IPS-NIHi7 (cell line): ENCODE results near the gene KDSR.

Experiments used
- DNase-seq: peaks from one replicate; pipeline ENCODE4 v3.0.0; 2012; ENCODE audit warnings: mixed read lengths; ENCODE audit errors: extremely low spot score

The KDSR gene

GRCh38 chr18:63322206-63322605 lies 44.8 kb downstream of the KDSR start:
- DNase-seq, result no peak

DNA sequence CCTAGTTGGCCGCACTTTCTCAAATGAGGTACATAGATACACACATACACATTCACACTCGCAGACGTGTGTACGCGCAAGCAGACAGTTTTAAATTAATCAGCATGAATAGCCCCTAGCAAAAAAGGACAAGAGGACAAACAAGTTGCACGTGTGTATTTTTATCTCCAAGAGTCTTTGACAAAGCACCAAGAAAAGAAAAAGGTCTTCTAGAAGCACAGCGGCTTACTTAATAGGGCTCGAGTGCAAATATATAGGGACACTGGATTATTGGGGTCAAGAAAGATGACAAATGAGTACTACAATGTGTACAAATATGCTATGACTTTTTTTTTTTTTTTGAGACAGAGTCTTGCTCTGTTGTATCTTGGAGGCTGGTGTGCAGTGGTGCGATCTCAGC lies 45.7 kb downstream of the KDSR start:
- DNase-seq, result no peak

- no peak for DNase-seq
Observed at GRCh38 chr18:63320975-63321265, 46.1 kb downstream of the KDSR start.

- DNase-seq, result peak; percentile 25
Observed at GRCh38 chr18:63320123-63320974, 46.7 kb downstream of the KDSR start.

- peak; percentile 72 for DNase-seq
Observed at GRCh38 chr18:63319383-63320122, 47.5 kb downstream of the KDSR start, which contains the start of gene BCL2. Gene BCL2, minus strand, starts transcription at chr18:63319769.

DNA sequence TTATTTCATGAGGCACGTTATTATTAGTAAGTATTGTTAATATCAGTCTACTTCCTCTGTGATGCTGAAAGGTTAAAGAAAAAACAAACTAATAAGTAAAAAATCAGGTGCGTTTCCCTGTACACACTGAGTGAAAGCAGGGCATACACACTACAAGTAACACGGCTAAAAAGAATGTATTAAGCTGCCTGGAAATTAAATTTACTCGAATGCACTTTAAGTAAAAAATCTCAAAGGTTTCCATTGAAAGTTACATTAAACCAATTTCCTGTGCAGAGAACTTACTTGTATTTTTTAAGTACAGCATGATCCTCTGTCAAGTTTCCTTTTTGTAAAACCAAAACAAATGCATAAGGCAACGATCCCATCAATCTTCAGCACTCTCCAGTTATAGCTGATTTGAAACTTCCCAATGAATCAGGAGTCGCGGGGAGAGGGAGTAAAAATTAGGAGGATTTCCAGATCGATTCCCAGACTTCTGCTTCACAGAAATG lies 48.1 kb downstream of the KDSR start:
- DNase-seq, result no peak

DNA sequence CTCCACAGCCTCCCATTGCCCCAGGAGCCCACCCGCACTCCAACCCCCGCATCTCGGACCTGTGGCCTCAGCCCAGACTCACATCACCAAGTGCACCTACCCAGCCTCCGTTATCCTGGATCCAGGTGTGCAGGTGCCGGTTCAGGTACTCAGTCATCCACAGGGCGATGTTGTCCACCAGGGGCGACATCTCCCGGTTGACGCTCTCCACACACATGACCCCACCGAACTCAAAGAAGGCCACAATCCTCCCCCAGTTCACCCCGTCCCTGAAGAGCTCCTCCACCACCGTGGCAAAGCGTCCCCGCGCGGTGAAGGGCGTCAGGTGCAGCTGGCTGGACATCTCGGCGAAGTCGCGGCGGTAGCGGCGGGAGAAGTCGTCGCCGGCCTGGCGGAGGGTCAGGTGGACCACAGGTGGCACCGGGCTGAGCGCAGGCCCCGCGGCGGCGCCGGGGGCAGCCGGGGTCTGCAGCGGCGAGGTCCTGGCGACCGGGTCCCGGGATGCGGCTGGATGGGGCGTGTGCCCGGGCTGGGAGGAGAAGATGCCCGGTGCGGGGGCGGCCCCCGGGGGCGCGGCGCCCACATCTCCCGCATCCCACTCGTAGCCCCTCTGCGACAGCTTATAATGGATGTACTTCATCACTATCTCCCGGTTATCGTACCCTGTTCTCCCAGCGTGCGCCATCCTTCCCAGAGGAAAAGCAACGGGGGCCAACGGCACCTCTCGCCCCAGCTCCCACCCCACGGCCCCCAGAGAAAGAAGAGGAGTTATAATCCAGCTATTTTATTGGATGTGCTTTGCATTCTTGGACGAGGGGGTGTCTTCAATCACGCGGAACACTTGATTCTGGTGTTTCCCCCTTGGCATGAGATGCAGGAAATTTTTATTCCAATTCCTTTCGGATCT lies 48.8 kb downstream of the KDSR start:
- DNase-seq, result peak; percentile 63

DNA sequence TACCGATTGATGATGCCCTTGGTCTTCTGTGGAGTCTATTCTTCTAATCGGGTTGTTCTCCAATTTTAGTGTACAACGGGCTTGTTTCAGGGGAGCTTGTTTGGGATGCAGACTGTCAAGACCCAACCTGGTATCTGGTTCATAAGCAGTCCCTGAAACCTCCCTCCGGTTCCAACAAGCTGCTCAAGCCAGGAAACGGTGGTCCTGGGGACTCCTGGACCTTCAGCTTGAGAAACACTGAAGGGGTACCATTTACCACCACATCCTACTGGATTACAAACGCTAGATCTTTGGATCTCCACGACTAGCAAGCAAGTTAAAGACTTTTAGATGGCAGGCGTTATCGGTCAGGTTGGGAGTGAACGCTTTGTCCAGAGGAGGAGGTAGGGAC lies 49.5 kb downstream of the KDSR start:
- DNase-seq, result no peak

GRCh38 chr18:63316612-63317555 lies 50.1 kb downstream of the KDSR start:
- DNase-seq, result no peak

DNA sequence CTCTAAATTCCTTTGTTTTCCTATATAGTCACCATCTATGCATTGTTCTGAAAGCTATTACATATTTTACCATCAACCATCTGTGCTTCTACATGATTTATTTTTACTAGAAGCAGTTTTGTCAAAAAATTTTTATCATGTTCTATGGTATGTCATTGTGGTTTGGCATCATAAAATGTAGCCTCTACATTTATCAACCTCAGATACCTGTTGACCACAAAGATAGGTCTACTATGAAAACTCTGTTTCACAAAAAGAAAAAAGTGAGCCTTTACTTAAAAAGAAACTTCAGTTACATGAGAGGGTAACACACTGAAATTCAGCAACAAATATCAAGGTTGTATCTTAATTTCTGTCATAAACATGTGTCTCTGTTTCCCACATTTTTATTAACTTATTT lies 51.1 kb downstream of the KDSR start:
- no peak for DNase-seq

DNA sequence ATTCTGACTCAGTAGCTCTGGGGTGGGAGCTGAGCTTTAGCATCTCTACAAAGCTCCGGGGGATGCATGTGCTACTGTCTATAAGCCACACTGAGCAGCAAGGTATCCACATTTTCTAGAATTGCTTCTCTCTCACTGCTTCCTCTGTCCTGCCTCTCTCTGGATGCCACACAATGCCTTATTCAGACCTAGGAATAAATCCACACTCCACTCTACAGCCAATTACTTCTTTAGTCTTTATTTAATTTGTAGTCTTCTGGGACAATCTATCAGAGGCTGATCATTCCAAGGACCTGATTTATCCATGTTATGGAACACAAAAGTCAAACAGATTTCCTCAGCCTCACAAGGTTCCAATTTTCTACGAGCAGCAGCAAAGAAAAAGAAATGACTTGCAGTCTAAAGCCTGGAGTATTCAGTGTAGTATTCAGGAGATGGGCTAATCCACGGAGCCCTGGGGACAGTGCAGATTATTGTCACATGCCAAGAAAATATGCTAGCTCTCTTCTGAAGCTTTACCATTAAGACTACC lies 51.8 kb downstream of the KDSR start:
- no peak for DNase-seq

- no peak for DNase-seq
Observed at GRCh38 chr18:63314062-63314790, 52.8 kb downstream of the KDSR start.

- no peak for DNase-seq
Observed at GRCh38 chr18:63313396-63313917, 53.5 kb downstream of the KDSR start.

DNA sequence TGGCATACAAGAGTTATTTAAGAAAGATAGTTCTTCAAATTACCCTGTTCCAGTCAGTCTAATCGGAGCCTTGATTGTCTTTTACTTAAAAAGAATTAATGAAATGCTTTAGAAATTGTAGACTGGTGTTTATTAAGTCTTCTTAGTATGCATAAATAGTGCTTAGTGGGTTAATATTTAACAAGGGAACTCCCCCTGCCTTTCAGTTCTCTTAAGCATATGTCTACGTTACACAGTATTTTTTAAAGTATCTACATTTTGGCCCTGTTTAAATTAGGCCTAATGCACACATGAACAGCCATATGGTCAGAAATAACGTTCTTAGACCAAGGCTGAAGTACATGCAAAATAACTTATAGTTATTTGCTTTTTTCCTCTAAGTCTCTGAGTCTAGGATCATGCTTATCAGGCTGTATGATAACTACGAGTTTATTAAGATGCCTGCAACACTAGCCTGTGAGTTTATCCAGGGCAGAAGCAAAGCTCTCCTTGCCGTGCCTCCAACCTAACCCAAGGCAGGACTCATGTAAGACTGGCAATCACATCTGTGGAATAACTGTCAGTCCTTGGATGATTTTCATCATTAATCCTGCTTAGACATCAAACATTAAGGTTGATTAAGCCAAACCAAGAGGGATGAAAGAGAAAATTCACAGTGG lies 54.1 kb downstream of the KDSR start:
- no peak for DNase-seq

GRCh38 chr18:63312019-63312409 lies 55.0 kb downstream of the KDSR start:
- DNase-seq, result no peak

- no peak for DNase-seq
Observed at GRCh38 chr18:63311118-63312018, 55.6 kb downstream of the KDSR start.

- DNase-seq, result no peak
Observed at GRCh38 chr18:63309422-63309821, 57.6 kb downstream of the KDSR start.

GRCh38 chr18:63307551-63308200 lies 59.3 kb downstream of the KDSR start:
- DNase-seq, result no peak
